Ramos (cell line): ENCODE measurements around the gene NUP85.
"Not testable (repeated sequence)": the region's sequence is repeated elsewhere in the genome, so short reads cannot be mapped to it uniquely, and the experiment has no call there.

Experiments
- in situ Hi-C: fragments of 300-500 bp; cut with MboI; formaldehyde crosslinking; loops from one replicate; pipeline ENCODE4 v1.14.3; 2022; ENCODE audit warnings: low sequenced_read_pairs; ENCODE audit not compliant: unreplicated experiment

NUP85 gene

DNA sequence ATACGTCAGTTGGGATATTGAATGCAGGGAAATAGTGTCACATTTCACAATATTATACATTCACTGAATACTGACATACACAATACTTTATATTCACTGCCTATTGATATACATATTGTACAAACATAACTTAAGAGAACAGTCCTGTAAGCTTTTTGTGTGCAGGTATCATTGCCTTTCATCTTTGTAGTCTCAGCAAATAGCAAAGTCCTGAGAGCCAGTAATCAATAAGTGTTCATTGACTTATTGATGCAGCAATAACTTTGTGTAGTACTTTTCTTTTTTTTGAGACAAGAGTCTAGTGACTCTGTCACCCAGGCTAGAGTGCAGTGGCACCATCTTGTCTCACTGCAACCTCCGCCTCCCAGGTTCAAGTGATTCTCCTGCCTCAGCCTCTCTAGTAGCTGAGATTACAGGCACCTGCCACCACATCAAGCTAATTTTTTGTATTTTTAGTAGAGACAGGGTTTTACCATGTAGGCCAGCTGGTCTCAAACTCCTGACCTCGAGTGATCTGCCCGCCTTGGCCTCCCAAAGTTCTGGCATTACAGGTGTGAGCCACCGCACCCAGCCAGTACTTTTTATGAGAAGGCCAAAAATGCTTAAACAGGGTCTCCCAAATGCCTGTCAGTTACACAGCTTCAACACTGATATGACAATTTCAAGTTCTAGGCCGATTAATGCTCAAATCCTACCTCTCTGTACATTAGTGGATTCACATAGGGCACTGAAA lies 5.4 kb upstream of the NUP85 start:
- in situ Hi-C loops: no loop called here

DNA sequence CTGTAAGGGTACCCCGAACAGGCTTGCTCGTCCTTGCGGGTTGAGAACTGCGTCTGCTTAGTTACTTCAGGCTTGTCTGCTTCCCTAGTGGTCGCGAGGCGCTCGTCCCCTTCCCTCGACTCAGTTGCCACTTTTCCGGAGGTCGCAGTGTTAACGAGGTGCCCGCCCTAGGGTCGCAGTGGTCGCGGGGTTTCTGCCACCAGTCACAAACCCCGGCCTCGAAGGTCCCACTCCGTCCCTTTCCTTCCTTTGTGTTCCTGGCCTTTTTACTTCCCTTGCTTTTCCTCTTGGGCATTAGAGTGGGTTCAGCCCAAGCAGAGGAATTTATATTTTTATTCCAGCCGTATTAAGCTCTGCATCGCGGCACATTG lies 299 bp downstream of the NUP85 start:
- in situ Hi-C loops: no loop called here

DNA sequence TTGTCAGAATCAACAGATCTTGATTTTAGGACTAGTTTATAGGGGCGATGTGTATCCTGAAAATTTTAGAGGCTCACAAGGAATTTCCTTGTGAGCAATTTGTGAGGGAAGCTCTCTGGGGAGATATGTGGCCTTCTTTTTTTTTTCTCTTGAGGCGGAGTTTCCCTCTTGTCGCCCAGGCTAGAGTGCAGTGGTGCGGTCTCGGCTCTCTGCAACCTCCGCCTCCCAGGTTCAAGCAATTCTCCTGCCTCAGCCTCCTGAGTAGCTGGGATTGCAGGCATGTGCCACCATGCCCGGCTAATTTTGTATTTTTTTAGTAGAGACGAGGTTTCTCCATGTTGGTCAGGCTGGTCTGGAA lies 1.6 kb downstream of the NUP85 start:
- in situ Hi-C loops: not testable (repeated sequence)

DNA sequence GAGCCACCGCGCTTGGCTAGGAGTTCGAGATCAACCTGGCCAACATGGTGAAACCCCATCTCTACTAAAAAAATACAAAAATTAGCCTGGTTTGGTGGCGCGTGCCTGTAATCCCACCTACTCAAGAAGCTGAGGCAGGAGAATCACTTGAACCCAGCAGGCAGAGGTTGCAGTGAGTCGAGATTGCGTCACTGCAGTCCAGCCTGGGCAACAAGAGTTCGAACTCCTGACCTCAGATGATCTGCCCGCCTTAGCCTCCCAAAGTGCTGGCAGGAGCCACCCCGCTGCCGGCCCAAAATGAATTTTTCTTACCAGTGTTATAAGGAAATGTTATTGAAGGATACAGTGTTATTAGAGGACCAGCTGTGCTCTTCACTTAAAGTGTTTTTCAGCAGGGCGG lies 2.3 kb downstream of the NUP85 start:
- in situ Hi-C loops: no loop called here

DNA sequence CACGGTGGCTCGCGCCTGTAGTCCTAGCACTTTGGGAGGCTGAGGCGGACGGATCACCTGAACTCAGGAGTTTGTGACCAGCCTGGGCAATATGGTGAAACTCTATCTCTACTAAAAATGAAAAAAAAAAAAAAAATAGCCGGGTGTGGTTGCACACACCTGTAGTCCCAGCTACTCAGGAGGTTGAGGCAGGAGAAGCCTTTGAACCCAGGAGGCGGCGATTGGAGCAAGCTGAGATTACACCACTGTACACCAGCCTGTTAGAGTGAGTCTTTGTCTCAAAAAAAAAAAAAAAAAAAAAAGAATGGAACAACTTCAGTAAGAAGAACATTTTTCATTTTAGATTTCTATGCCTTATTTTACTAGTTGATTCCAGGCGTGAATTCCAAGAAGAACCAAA lies 2.7 kb downstream of the NUP85 start:
- in situ Hi-C loops: no loop called here

DNA sequence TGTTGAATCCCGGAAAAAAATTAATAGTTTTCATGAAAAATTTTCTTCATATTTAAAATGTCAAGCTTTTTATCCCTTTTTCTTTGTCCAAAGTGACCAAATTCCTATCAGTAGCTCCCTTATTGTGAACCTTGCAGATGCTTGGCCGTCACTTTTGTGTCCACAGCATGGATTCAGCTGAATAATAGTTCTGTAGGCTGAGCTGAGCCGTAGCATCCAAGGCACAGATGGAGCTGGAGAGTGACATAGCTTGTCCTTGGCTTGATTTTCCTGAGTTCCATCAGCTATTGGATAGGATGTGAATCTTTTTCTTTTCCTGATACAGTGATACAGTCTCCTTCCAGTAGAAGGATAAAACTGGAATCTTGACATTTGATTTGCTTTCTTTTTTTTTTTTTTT lies 3.6 kb downstream of the NUP85 start:
- in situ Hi-C loops: no loop called here

DNA sequence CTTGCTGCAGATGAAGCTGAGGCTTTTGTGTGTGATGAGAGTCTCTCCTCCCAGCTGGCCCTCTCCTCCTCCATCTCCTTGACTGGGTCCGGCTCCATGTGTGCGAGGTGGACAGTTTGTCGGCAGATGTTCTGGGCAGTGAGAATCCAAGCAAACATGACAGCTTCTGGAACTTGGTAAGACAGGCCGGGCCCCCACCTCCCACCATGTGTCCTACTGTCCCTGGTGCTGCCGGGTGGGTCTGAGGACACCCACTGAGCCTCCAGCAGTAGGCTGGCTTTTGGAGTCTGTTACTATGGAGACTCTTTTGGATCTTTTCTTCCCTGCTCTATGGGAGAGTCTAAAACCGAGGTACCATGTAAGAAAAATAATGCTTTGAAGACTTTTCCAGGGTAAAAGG lies 12.7 kb downstream of the NUP85 start:
- in situ Hi-C loops: no loop called here

DNA sequence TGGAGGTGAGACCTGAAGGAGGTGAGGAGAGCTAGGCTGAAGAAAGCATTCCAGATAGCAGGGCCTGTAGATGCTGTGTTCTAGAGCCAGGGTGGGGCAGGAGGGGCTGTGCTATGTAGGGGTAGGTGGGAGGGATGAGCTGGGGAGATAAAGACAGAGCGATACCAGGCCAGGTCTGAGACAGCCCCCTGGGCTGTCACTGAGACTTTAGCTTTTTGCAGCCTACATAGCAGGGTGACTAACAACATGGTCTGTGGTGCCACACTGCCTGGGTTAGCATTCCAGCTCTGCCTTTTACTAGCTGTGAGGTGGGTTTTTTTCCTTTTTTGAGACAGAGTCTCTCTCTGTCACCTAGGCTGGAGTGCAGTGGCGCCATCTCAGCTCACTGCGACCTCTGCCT lies 14.3 kb downstream of the NUP85 start:
- in situ Hi-C loops: no loop called here

DNA sequence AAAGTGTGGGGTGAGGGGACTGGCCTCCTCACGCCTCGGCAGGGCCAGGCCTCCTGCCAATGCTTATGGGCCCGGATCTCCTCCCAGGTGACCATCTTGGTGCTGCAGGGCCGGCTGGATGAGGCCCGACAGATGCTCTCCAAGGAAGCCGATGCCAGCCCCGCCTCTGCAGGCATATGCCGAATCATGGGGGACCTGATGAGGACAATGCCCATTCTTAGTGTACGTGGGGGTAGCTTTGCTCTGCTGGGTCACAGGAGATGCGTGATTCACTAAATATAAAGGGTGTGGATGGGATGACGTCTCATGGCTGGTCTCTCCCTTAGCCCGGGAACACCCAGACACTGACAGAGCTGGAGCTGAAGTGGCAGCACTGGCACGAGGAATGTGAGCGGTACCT lies 19.5 kb downstream of the NUP85 start:
- in situ Hi-C loops: no loop called here

DNA sequence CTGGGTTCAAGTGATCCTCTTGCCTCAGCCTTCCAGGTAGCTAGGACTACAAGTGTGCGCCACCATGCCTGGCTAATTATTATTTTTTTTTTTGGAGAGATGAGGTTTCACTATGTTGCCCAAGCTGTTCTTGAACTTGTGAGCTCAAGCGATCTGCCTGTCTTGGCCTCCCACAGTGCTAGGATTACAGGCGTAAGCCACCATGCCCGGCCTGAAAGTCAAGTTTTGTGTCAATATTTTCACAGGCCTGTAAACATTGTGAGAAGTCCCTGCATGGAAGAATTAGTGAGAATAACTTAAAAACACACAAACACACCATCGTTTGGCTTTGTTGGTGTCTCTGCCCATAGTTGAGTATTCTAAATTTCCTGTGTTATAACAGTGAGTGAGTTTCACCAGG lies 22.2 kb downstream of the NUP85 start:
- in situ Hi-C loops: no loop called here

DNA sequence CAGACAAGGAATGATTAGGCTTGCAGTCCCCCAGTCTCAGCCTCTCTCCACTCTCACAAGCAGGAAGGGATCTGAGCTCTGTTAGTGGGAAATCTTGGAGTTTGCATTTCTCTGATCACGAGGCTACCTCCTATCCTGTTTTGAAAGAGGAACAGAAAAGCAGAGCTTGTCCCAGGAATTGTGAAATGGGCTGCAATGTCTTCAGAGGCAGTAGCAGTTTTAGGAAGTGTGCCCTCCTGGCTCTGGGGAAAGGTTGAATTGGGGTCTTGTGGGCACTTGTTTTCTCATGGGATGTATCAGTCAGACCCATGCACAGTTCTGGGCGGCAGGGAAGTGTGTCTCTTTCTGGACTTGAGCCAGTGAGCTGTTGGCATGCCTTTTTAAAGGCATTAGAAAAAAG lies 22.8 kb downstream of the NUP85 start:
- in situ Hi-C loops: no loop called here

DNA sequence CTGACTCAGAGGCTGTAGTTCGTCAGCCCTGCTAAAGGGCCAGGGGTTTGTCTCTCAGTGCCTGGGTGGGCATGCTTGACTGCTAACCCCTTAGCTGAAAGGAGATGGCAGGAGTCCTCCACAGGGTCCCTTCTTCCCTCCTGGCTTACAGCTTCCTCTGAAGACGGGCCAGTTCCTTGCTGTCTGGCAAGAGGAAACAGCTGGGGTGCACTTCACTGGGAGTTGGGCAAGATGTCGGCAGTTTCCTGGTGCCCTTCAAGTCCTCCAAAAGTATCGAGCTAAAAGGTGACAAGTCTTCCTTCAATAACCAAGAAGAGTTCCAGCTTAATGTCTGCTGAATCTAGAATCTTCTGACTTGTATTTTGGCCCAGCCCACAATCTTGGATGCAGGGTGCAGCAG lies 23.4 kb downstream of the NUP85 start:
- in situ Hi-C loops: no loop called here

DNA sequence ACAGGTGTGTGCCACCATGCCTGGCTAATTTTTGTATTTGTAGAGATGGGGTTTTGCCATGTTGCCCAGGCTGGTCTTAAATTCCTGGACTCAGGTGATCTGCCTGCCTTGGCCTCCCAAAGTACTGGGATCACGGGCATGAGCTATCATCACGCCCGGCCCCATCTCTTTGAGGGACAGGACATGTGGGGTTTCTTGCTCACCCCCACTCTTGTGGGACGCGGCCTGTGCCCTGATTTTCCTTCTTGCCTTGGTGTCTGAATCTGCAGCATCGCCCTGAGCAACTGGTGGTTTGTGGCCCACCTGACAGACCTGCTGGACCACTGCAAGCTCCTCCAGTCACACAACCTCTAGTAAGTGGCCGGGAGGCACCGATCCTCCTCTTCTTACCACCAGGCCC lies 25.6 kb downstream of the NUP85 start:
- in situ Hi-C loops: no loop called here

DNA sequence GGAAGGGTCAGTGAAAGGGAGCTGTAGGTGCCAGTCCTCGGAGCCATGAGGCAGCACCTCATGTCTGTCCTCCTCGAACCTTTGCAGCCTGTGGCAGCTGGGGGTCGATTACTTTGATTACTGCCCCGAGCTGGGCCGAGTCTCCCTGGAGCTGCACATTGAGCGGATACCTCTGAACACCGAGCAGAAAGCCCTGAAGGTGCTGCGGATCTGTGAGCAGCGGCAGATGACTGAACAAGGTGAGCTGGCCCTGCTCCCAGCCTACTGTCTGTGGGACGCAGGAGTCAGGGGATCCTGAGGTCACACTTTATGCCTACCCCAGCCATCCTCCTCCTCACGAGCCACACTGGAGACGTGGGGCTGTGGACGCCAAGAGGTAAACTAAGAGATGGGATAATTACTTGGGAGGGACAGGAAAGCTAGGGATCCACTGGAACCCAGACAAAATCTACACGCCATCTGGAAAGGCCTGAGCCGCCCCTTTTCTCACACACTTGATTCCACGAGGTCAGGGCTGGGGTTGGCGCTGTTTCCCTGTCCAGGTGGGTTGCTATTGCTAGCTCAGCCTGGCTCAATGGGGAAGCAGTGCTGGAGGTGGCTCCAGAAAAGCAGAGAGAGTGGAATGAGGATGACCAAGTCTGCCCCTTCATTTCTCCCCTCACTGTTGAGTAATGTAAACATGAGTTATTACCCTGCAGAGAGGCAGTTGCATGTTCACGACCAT lies 26.4 kb downstream of the NUP85 start:
- in situ Hi-C loops: no loop called here

DNA sequence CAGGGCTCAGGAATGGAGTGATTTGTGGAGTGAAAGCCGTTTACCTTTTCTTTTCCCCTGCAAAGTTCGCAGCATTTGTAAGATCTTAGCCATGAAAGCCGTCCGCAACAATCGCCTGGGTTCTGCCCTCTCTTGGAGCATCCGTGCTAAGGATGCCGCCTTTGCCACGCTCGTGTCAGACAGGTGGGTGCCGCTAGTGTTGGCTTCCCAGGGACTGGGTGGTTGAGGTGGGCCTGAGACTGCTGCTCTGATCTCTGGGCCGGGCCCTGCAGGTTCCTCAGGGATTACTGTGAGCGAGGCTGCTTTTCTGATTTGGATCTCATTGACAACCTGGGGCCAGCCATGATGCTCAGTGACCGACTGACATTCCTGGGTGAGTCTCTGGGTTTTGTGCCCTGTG lies 27.3 kb downstream of the NUP85 start:
- in situ Hi-C loops: no loop called here

DNA sequence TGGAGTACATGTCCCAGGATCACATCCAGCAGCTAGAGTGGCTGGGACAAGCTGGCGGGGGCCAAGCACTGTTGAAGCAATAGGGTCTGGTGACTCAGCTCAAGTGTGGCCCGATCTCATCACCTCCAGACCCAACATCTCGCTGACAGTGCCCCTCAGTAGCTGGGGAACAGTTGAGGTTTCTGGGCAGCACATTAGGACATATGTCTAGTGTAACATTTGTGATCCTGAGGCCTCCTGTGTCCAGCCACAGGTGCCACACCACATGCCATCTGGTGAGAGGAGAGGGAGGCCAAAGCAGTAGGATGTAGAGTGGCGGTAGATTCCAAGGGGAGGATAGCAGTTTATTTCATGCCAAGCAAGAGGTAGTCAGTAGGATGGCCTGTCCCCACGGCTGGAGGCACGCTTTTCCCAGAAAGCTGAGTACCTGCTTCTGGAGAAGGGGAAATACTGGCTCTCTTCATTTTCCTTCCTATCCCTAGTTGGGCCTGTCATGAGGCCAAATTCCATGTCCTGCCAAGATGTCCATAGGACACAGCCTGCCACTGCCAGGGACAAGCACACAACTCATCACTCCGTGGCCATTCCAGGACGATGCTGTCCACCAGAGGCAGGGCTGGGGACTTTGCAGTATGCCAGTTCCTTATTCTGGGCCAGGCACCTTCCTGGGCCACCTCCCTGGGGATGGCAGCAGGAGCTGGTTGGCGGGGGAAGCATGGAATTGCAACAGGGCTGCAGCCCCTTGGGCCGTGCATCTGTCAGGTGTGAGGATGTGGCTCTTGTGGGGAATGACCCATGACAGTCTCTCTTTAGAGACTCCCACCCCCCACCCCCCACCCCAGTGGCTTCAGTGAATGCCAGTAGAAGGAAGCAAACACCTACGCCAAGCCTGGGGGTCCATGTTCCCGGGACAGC lies 31.9 kb downstream of the NUP85 start:
- in situ Hi-C loops: no loop called here

DNA sequence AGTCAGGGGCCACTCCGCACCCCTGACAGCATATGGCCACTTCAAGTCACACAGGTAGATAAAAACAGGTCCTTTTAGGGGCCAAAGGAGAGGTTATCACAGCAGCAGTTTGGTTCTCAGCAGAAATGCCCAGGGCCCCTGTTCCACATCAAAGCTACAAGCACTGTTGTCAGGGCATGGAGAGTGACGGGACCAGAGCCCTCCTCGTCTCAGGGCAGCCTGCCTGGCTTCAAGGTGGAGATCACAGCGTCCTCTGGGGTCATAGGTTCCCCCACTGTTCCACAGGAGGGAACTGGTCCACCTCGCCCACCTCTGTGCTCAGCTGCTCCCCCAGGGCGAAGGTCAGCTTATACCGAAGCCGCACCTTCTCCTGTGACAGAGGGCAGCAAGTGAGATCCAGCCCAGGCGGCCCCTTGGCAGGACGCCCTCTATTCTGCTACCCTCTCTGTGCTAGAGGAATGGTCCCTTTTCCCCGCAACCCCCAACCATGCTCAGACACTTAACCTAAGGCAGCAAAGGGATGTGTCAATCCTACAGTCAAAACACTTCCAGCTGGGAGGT lies 32.6 kb downstream of the NUP85 start:
- in situ Hi-C loops: no loop called here

DNA sequence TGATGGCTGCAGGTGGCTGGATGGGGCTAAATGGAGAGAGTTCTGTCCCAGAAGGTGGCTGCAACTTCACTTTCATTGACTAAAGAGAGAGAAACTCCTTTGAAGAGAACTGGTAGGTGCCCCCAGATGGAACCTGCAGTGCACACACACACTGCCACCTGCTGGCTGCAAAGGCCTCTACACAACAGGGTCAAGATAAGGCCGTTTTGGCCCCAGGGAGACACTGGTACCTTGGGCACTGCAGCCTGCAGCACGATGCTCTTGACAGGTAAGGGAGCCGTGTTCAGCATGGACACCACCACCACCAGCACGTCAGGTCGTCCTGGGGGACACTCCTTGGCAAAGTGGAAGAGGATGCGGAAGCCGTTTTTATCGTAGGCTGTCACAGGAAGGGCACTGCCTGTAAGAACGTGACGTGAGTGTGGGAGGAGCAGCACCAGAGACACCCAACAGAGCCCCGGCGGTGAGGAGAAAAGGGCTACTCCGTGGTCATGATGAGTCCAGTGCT lies 33.3 kb downstream of the NUP85 start:
- in situ Hi-C loops: no loop called here

DNA sequence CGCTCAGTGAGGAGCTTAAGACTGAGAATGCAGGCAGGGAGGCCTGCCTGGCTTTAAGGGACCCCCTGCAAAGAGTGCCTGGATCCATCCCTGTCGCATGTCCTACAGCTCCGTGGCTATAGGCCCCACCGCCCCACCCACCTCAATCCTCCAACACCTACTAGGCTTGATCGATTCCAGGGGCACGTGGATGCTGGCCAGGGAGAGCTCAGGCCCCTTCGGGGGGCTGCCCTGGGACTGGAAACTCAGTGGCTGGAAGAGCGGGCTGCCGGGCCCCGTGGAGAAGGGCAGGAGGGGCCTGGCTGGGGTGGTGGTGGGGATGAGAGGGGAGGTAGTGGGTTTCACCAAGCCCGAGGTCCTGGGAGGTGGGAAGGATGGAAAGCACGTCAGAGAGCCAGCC lies 33.7 kb downstream of the NUP85 start:
- in situ Hi-C loops: no loop called here

DNA sequence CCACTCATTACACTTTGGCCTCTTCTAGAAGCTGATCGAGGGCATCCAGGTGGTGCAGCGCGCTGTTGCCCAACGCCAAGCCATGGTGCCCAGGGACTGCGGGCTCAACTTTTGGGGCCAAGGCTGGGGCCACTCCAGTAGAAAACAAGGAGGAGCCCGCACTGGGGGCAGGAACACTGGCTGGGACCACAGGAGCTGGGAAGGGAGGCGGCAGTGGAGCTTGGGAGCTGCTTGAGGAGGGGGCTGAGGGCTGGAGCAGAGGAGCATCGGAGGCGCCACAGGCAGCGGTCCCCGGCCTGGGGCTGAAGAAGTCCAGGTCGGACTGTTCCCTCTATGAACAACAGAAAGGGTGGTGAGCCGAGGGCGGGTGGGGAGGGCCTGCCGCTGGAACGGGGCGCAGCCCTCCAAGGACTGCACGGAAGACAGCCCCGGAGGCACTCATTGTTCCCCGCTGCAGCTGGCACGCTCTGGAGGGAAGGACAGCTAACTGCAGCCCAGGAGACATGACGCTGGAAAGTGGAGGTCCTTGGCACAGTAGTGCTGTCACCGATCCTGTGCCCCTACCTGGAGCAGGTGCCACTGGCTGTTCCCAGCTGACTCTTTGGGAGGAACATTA lies 34.4 kb downstream of the NUP85 start:
- in situ Hi-C loops: loop anchor here (10.0 kb wide), 1 partner anchor 175 kb away; no protein-coding TSS in a partner anchor
